HG03469 (cell line): Measurements from ENCODE around the gene BAX.

Experiments
- ATAC-seq: cut with Tn5 transposase; IDR thresholded peaks from one replicate; pipeline ENCODE4 v1.9.1; 2021; ENCODE audit warnings: mild to moderate bottlenecking, moderate library complexity, moderate number of reproducible peaks; ENCODE audit not compliant: unreplicated experiment

Gene BAX

GRCh38 chr19:49010453-49010852 lies 55.8 kb downstream of the BAX start:
- ATAC-seq = no peak

- no peak for ATAC-seq
Observed at GRCh38 chr19:49011194-49011593, 56.5 kb downstream of the BAX start.
